Activated naive CD4-positive, alpha-beta T cell treated with anti-CD3 and anti-CD28 coated beads, Interleukin-2, amount 10 ng/mL, durations not matched to agents 7 days and 5 days (primary cell): ENCODE data around the gene SLC12A5.

Experiments
- CTCF ChIA-PET: fragments of 350-600 bp; sonication (Branson Sonifier 250); formaldehyde crosslinking; loops from one replicate; lab custom pipeline; 2021; ENCODE audit warnings: antibody characterized with exemption; lab: Charles Lee
- DNase-seq: peaks from one replicate; pipeline ENCODE4 v3.0.0-alpha.2; 2020
- H3K27ac Mint-ChIP-seq: one replicate; pipeline ENCODE4 v1.8.0; 2021; ENCODE audit warnings: mild to moderate bottlenecking, moderate library complexity, mixed read lengths
- H3K27me3 Mint-ChIP-seq: one replicate; pipeline ENCODE4 v1.8.0; 2021; ENCODE audit warnings: mild to moderate bottlenecking, mixed read lengths
- H3K36me3 Mint-ChIP-seq: one replicate; pipeline ENCODE4 v1.8.0; 2021; ENCODE audit warnings: mixed read lengths
- H3K4me1 Mint-ChIP-seq: one replicate; pipeline ENCODE4 v1.8.0; 2021; ENCODE audit warnings: mixed read lengths
- H3K4me3 Mint-ChIP-seq: one replicate; pipeline ENCODE4 v1.8.0; 2021; ENCODE audit warnings: mild to moderate bottlenecking, moderate library complexity, mixed read lengths
- H3K9me3 Mint-ChIP-seq: one replicate; pipeline ENCODE4 v1.8.0; 2021; ENCODE audit warnings: mixed read lengths

Gene SLC12A5

DNA sequence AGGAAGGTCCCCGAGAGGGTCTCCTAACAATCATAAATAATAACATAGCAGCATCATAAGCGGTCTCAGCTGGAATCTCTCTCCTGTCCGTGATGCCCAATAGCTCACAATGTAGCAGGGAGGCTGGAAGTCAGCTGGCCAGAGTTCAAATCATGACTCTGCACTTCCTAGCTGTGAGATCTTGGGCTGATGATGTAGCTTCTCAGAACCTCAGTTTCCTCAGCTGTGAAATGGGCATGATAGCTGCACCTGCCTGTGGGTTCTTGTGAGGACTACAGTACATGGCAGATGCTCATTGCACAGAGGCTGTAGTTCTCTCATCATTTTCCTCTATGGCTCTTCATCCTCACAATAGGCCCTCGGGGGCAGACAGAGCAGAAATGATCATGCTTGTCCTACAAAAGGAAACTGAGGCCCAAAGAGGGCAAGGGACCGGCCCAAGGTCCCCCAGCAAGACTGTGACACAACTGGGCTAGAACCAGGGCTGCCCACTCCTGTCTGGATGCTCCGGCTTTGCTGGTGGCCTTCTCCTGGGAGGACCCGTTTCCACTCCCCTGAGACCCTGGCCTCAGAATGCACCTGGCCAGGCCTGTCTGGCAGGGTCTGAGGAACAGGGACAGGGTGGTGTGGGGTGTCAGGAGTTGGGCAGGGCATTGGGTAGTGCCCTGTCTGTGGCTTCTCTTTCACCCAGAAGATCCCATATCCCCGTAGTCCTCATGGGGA lies 17.7 kb downstream of the SLC12A5 start:
- H3K4me3 Mint-ChIP-seq: no peak overlapping the region
- no peaks in the 10 kb centered on the region for H3K36me3 Mint-ChIP-seq
- no peak overlapping the region for H3K27ac Mint-ChIP-seq
- H3K4me1 Mint-ChIP-seq: no peaks in the 10 kb centered on the region
- CTCF ChIA-PET: no interaction called here
- DNase-seq: no peak
- no peaks in the 10 kb centered on the region for H3K9me3 Mint-ChIP-seq
- peaks cover 43% of the 10 kb centered on the region for H3K27me3 Mint-ChIP-seq

DNA sequence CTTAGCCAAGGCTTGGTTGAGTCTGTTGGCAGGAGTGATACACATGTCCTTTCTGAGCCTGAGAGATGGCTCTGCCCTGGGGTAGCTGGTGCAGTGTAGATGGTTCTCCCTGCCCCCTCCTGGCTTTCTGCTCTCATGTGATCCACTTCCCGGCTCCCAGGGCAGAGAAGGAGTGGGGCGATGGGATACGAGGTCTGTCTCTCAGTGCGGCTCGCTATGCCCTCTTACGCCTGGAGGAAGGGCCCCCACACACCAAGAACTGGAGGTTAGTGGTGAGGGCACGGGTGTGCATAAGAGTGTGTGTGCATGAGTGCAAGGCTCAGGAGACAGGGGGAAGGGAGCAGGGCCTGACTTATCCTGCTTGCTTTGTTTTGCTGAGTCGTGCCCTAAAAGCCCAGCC lies 18.8 kb downstream of the SLC12A5 start:
- Mint-ChIP-seq H3K4me1 (no peaks in the 10 kb centered on the region), H3K27ac (no peak overlapping the region), H3K9me3 (no peaks in the 10 kb centered on the region), H3K36me3 (no peaks in the 10 kb centered on the region), H3K4me3 (no peak overlapping the region), H3K27me3 (peaks cover 40% of the 10 kb centered on the region)
- CTCF ChIA-PET: no interaction called here
- no peak for DNase-seq

DNA sequence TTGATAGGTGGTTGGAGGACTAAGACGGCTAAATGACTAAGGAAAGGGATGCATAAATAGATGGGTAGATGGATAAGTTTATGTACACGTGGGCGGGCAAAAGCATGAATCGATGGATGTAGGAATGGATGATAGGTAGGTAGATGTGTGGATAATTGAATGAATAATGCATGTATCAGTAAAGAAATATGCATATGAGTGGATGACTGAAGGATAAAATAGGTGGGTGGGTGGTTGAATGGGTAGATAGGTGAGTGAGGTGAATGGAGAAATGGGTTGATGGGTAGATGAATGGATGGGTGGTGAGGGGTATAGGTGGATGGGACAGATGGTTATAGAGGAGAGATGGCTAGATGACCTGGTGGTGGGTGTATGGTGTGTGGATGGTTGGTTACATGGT lies 20.2 kb downstream of the SLC12A5 start:
- no peaks in the 10 kb centered on the region for H3K4me1 Mint-ChIP-seq

DNA sequence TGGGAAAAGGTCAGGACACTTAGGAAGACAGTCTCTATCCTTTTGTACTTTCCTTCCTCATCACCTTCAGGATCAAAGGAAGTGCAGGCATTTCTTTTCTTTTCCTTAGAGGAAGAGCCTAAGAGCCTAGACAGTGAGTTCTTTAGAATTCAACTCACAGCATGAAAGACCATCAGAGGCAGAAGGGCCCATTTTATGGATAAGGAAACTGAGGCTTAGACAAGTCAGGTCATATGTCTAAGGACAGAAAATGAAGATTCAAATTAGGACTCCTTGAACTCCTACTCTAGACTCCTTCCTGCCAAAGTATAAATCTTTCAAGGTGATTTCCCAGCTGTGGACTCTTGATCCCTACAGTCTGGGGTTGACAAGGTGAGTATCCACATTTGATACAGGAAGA lies 20.8 kb downstream of the SLC12A5 start:
- no peak overlapping the region for H3K4me3 Mint-ChIP-seq
- peaks cover 44% of the 10 kb centered on the region for H3K27me3 Mint-ChIP-seq
- H3K9me3 Mint-ChIP-seq: no peaks in the 10 kb centered on the region
- CTCF ChIA-PET: no interaction called here
- H3K36me3 Mint-ChIP-seq: no peaks in the 10 kb centered on the region
- no peak overlapping the region for H3K27ac Mint-ChIP-seq
- no peak for DNase-seq
- no peaks in the 10 kb centered on the region for H3K4me1 Mint-ChIP-seq

More for the DNA sequence above, 20.2 kb downstream of the SLC12A5 start:
- DNase-seq: no peak
- no peak overlapping the region for H3K27ac Mint-ChIP-seq
- no peak overlapping the region for H3K4me3 Mint-ChIP-seq
- H3K36me3 Mint-ChIP-seq: no peaks in the 10 kb centered on the region
- CTCF ChIA-PET: no interaction called here
- H3K9me3 Mint-ChIP-seq: no peaks in the 10 kb centered on the region
- peaks cover 41% of the 10 kb centered on the region for H3K27me3 Mint-ChIP-seq

DNA sequence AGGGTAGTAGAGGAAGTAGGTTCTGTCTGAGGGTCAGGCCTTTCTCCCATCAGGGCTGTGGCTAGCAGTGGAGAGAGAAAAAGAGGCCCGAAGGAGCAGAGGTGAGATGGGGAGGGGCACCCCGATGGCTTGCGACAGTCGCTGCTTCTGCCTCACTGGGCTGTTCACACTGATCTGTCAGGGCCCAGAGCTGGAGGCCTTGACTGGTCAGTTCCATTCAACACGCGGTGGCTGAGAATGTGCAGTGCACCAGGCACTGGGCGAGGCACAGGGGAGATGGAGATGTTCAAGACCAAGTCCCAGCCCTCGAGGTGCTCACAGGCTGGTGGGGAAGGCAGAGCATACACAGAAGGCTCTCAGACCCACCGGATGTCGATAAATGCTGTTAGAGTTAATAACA lies 21.4 kb downstream of the SLC12A5 start:
- CTCF ChIA-PET: no interaction called here
- no peaks in the 10 kb centered on the region for H3K36me3 Mint-ChIP-seq
- H3K4me3 Mint-ChIP-seq: no peak overlapping the region
- no peaks in the 10 kb centered on the region for H3K9me3 Mint-ChIP-seq
- H3K27me3 Mint-ChIP-seq: peaks cover 50% of the 10 kb centered on the region
- H3K27ac Mint-ChIP-seq: no peak overlapping the region
- no peak for DNase-seq
- no peaks in the 10 kb centered on the region for H3K4me1 Mint-ChIP-seq

DNA sequence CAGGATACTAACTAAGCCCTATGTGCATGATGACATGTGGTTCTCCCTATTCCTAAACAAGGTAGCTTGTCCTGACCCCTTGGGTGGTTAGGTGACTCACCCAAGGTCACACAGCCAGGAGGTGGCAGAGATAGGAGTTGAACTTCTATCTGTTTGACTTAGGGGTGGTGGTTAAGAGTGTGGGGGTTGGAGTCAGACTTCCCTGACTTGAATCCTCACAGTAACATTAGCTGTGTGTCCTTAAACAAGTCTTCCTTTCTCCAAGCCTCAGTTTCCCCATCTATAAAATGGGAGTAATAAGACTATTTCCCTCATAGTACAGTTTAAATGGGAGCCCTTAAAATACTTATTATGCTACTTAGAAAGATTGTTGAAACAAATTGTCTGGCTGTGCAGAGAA lies 21.9 kb downstream of the SLC12A5 start:
- H3K27me3 Mint-ChIP-seq: peaks cover 50% of the 10 kb centered on the region
- no peak overlapping the region for H3K27ac Mint-ChIP-seq
- H3K36me3 Mint-ChIP-seq: no peaks in the 10 kb centered on the region
- H3K4me3 Mint-ChIP-seq: no peak overlapping the region
- H3K4me1 Mint-ChIP-seq: no peaks in the 10 kb centered on the region
- no peak for DNase-seq
- no peaks in the 10 kb centered on the region for H3K9me3 Mint-ChIP-seq
- CTCF ChIA-PET: no interaction called here

DNA sequence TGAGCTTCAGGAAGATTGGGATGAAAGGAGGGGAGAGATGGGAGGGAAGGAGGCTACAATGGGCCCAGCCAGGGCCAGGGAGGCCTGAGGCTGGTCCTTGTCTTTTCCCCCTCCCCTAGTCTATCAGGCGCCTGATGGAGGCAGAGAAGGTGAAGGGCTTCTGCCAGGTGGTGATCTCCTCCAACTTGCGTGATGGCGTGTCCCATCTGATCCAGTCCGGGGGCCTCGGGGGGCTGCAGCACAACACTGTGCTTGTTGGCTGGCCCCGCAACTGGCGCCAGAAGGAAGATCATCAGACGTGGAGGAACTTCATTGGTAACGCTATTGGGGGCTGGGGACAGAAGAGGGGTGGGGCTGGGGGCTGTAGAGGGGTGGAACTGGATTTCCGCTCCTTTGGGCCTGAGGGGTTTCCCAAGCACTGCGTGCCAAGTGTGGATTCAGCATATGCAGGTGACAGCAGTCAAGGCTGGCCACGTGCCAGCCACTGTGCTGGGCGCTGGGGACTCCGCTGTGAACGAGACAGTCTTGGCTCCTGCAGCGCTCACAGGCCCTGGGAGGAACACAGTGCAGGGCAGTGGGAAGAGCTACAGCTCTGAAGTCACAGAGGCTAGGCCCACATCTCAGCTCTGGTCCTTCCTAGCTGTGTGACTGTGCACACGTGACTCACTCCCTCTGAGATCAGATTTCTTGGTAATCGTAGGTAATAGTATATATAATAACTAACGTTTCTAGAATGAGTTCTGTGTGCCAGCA lies 22.7 kb downstream of the SLC12A5 start:
- Mint-ChIP-seq H3K36me3 (no peaks in the 10 kb centered on the region), H3K9me3 (no peaks in the 10 kb centered on the region), H3K27ac (no peak overlapping the region), H3K27me3 (peaks cover 56% of the 10 kb centered on the region), H3K4me1 (no peaks in the 10 kb centered on the region), H3K4me3 (no peak overlapping the region)
- CTCF ChIA-PET: no interaction called here
- DNase-seq: no peak

DNA sequence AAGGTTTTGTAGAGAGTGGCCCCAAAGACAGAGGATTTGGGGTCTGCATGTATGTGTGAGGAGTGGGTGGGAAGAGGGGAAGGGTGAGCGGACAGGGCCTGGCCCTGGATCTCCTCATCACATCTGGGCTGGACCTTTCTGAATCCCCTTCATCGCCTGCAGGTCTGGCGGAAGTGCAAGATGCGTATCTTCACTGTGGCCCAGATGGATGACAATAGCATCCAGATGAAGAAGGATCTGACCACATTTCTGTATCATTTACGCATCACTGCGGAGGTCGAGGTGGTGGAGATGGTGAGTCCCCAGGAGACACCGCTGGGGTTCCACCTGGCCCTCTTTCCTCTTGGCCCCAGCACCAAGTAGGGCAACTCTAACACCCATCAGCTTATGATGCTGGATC lies 24.4 kb downstream of the SLC12A5 start:
- Mint-ChIP-seq H3K9me3 (no peaks in the 10 kb centered on the region), H3K4me3 (no peak overlapping the region), H3K27me3 (peaks cover 65% of the 10 kb centered on the region), H3K27ac (no peak overlapping the region), H3K4me1 (peaks cover 5% of the 10 kb centered on the region), H3K36me3 (no peaks in the 10 kb centered on the region)
- CTCF ChIA-PET: no interaction called here
- DNase-seq: no peak

DNA sequence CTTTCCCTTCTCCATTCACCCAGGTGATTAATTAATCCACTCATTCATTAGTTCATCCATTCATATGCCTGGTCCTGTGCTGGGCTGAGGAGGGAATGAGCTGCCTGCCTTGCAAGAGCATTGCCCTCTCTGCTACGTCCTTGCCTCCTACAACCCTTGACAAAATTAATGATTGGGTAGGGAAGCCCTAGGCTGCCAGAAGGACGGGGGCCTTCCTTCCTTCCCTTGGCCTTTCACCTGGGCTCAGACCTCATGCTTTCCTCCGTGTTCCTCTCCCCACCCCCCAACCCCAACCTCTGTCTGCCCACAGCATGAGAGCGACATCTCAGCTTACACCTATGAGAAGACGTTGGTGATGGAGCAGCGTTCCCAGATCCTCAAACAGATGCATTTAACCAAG lies 25.6 kb downstream of the SLC12A5 start:
- H3K4me3 Mint-ChIP-seq: no peak overlapping the region
- H3K9me3 Mint-ChIP-seq: no peaks in the 10 kb centered on the region
- CTCF ChIA-PET: no interaction called here
- peaks cover 12% of the 10 kb centered on the region for H3K4me1 Mint-ChIP-seq
- H3K36me3 Mint-ChIP-seq: peaks cover 6% of the 10 kb centered on the region
- DNase-seq: no peak
- H3K27ac Mint-ChIP-seq: no peak overlapping the region
- H3K27me3 Mint-ChIP-seq: peaks cover 71% of the 10 kb centered on the region

DNA sequence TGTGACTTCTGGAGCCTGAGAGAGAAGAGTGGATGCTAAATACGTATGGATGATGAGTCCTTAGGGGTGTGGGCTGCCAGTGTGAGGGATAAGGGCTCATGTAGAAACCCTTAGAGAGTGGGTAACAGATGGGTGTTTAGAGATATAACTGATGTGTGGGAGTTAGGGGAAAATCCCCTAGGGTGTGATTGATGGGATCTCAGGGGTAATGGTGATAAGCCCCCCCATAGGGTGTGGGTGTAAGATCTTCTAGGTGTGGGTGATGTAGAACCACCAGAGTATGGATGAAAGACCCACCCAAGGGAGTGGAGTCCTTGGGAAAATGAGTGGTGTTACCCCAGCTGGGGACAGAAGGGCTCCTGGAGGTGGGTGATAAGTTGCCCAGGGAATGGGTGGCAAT lies 26.3 kb downstream of the SLC12A5 start:
- Mint-ChIP-seq H3K27ac (no peak overlapping the region), H3K4me1 (peaks cover 19% of the 10 kb centered on the region), H3K36me3 (peaks cover 12% of the 10 kb centered on the region), H3K9me3 (no peaks in the 10 kb centered on the region), H3K27me3 (peaks cover 67% of the 10 kb centered on the region), H3K4me3 (no peak overlapping the region)
- no peak for DNase-seq
- CTCF ChIA-PET: interaction anchor here (1.2 kb wide), 1 partner anchor 44 kb away, joined by 5 read pairs; no protein-coding TSS in a partner anchor

DNA sequence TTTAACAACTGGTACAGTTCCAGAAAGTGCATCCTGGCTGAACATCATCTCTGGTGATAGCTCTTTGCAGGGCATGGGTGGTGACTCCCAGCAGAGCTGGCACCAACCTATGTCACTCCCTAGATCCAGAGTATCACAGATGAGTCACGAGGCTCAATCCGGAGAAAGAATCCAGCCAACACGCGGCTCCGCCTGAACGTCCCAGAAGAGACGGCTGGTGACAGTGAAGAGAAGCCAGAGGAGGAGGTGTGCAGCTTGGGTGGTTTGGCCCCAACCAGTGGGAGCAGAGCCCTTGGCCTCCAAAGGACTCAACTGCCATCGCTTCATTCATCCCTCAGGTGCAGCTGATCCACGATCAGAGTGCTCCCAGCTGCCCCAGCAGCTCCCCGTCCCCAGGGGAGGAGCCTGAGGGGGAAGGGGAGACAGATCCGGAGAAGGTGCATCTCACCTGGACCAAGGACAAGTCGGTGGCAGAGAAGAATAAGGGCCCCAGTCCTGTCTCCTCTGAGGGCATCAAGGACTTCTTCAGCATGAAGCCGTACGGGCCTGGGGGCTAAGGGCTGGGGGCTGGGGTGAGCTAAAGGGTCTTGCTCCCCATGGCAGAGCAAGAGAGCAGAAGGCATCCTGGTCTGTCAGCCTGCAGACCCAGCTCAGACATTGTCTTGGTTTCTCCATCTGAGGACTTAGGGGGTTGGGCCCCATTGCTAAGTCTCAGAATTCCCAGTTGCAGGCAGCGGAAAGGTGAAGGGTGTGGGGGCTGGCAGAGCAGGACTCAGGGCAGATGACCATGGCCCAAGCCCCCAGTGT lies 27.2 kb downstream of the SLC12A5 start:
- no peak overlapping the region for H3K4me3 Mint-ChIP-seq
- DNase-seq: no peak
- CTCF ChIA-PET: interaction anchor here (0.7 to 1.2 kb wide), 2 partner anchors 45 to 70 kb away, joined by 3 to 5 read pairs; no protein-coding TSS in a partner anchor

DNA sequence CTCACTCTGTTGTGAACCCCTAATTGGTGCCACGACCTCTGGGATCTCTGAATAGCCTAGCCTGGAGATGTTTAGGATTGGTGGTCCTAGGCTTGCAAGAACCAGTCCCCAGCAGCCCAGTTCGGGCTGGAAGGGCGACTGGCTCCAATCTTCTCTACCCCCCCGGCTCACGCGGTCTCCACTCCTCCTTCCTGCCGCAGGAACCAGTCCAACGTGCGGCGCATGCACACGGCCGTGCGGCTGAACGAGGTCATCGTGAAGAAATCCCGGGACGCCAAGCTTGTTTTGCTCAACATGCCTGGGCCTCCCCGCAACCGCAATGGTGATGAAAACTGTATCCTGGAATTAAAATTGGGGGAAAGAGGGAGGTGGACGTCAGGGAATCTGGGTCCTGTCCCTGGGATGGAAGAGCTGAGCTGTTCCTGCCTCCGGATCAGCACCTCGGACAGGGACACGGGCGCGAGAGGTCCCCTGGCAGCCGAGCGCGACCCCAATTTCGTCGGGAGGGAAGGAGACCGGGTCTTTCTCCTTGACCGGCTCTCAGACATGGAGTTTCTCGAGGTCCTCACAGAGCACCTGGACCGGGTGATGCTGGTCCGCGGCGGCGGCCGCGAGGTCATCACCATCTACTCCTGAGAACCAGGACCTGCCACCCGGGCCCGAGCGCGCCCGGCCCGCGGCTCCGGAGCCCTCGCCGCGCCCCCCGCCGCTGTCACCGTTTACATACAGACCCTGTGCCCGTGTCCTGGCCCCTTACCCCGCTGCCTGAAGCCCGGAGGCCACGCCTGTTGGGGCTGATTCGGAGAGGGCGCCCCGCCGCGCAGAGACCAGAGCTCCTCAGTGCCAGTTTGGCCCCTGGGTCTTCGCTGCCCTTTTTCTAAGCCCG lies 28.2 kb downstream of the SLC12A5 start:
- Mint-ChIP-seq H3K4me3 (no peak overlapping the region), H3K4me1 (peaks cover 38% of the 10 kb centered on the region), H3K36me3 (peaks cover 30% of the 10 kb centered on the region), H3K27ac (no peak overlapping the region), H3K27me3 (peaks cover 53% of the 10 kb centered on the region), H3K9me3 (no peaks in the 10 kb centered on the region)
- DNase-seq: peak; percentile 56
- CTCF ChIA-PET: interaction anchor here (1.4 kb wide), 1 partner anchor 70 kb away, joined by 5 read pairs; no protein-coding TSS in a partner anchor

More for the DNA sequence above, 27.2 kb downstream of the SLC12A5 start:
- peaks cover 60% of the 10 kb centered on the region for H3K27me3 Mint-ChIP-seq
- H3K27ac Mint-ChIP-seq: no peak overlapping the region
- peaks cover 28% of the 10 kb centered on the region for H3K4me1 Mint-ChIP-seq
- H3K36me3 Mint-ChIP-seq: peaks cover 20% of the 10 kb centered on the region
- no peaks in the 10 kb centered on the region for H3K9me3 Mint-ChIP-seq

DNA sequence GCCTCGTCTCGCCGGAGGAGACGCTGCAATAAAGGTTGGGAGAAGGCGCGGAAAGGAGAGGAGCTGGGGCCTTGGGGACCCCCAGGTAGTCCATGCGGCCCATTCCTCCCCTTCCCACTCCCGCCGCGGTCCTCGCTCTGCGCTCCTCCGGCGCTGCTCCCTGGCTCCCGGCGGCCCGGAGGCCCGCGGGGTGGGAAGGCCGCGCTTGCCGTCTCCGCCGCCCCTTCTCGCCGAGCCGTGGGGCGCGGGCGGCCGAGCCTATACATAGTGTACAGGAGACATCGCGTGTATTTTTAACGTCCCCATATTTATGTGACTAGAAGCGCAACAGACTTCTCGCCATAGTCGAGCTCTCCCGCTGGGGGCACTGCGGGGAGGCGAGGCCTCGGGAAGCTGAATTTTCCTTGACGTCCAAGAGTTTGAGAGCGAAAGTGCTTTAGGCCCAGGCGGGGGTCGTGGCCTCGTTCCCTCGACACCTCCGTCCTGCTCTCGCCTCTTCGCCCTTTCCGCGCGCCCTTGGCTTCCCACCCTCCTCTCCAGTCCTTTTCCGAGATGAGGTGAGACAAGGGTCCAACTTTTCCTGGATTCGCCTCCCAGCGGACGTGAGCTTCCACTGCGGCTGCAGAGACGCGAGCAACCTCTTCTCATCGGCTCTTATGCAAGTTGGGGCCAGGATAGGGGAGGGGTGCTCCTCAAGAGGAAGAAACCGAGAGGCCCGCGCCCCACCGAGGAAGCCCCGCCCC lies 29.0 kb downstream of the SLC12A5 start:
- CTCF ChIA-PET: interaction anchor here (1.4 kb wide), 1 partner anchor 70 kb away, joined by 5 read pairs; no protein-coding TSS in a partner anchor
- peaks cover 51% of the 10 kb centered on the region for H3K27me3 Mint-ChIP-seq
- H3K4me1 Mint-ChIP-seq: peaks cover 38% of the 10 kb centered on the region
- H3K27ac Mint-ChIP-seq: no peak overlapping the region
- peaks cover 38% of the 10 kb centered on the region for H3K36me3 Mint-ChIP-seq
- DNase-seq: peak; percentile 52
- peak overlapping the region; percentile 20 for H3K4me3 Mint-ChIP-seq
- H3K9me3 Mint-ChIP-seq: no peaks in the 10 kb centered on the region
